Spleen (tissue), 13 donors: Measurements from ENCODE around the gene MORN2. TPM values are rescaled to one million over a fixed set of nuclear protein-coding genes. Genes with fewer than 3 reads are reported as not detected.
A peak's percentile ranks its signal among the peaks of the same experiment; 100 is the strongest.
"Not testable (repeated sequence)": the region's sequence is repeated elsewhere in the genome, so short reads cannot be mapped to it uniquely, and the experiment has no call there.

ENCODE experiments used
- DNase-seq: peaks from one replicate; pipeline ENCODE4 v3.0.0-alpha.2; 2020
- H3K27ac ChIP-seq, 8 donors: fragments of 200-600 bp; sonication (generic) in 7 of 8; 1 replicate in 4 of 8; 2 replicates in 4 of 8; pipeline versions ENCODE4 v1.5.0 to v1.8.0; 2016 to 2021; ENCODE audit warnings: inconsistent platforms in 4 of 8, mild to moderate bottlenecking in 4 of 8, moderate library complexity in 1 of 8
- H3K27me3 ChIP-seq, 7 donors: fragments of 200-600 bp; sonication (generic) in 6 of 7; replicated peaks in 1 of 7; 1 replicate in 4 of 7; 2 replicates in 3 of 7; pipeline versions ENCODE4 v1.5.0 to v1.8.0; 2016 to 2021; ENCODE audit warnings: inconsistent platforms in 3 of 7, mild to moderate bottlenecking in 1 of 7
- H3K36me3 ChIP-seq, 6 donors: fragments of 200-600 bp; sonication (generic) in 5 of 6; 1 replicate in 4 of 6; 2 replicates in 2 of 6; pipeline versions ENCODE4 v1.5.0 to v1.8.0; 2016 to 2021; ENCODE audit warnings: inconsistent platforms in 2 of 6
- H3K4me1 ChIP-seq, 6 donors: fragments of 200-600 bp; sonication (generic) in 5 of 6; 1 replicate in 3 of 6; 2 replicates in 3 of 6; pipeline versions ENCODE4 v1.5.0 to v1.8.0; 2016 to 2021; ENCODE audit warnings: inconsistent platforms in 3 of 6
- H3K4me3 ChIP-seq, 8 donors: fragments of 200-600 bp; sonication (generic) in 7 of 8; 1 replicate in 4 of 8; 2 replicates in 4 of 8; pipeline versions ENCODE4 v1.5.0 to v1.8.0; 2016 to 2021; ENCODE audit warnings: inconsistent platforms in 4 of 8, mild to moderate bottlenecking in 4 of 8, moderate library complexity in 2 of 8
- H3K9me3 ChIP-seq, 8 donors: fragments of 200-600 bp; sonication (generic) in 7 of 8; 1 replicate in 4 of 8; 2 replicates in 4 of 8; pipeline versions ENCODE4 v1.5.0 to v1.8.0; 2016 to 2021; ENCODE audit warnings: inconsistent platforms in 4 of 8
- CTCF ChIP-seq, 11 experiments: fragments of 200-600 bp in 7 of 11; fragments of 450-650 bp in 4 of 11; sonication (generic) in 4 of 11; IDR thresholded peaks in 8 of 11; conservative IDR thresholded peaks in 3 of 11; 1 replicate in 7 of 11; 2 replicates in 4 of 11; pipeline versions ENCODE4 v1.4.0 to v1.8.0; 2016 to 2021; ENCODE audit warnings: antibody characterized with exemption in 11 of 11, inconsistent platforms in 4 of 11, mild to moderate bottlenecking in 1 of 11
- POLR2A ChIP-seq, 3 donors: fragments of 450-650 bp; IDR thresholded peaks; one replicate each; pipeline ENCODE4 v1.5.1; 2017; ENCODE audit warnings: antibody characterized with exemption in 3 of 3, mild to moderate bottlenecking in 1 of 3
- POLR2AphosphoS5 ChIP-seq, 3 donors: sonication (generic); formaldehyde crosslinking; IDR thresholded peaks; one replicate each; pipeline ENCODE4 v1.5.1; 2017; ENCODE audit warnings: antibody characterized with exemption in 3 of 3
- WGBS, 5 donors: extraction: QIAGEN DNeasy Blood & Tissue Kit in 3 of 5; methylation state at CpG; one replicate each; pipeline versions ENCODE4 v1.1.5 to v1.1.7; 2013 to 2018; 5-methylcytosine and 5-hydroxymethylcytosine counted together
- intact Hi-C: fragments of 100-400 bp; cut with DNase I; formaldehyde crosslinking; loops from one replicate; pipeline ENCODE4 v1.15.0; 2023; ENCODE audit warnings: low total_unique reads
- long read RNA-seq, 2 donors: transcript quantifications; one replicate each; lab custom pipeline, GENCODE V29; 2026
- polyA plus RNA-seq, 3 donors: library from polyadenylated mRNA; stranded (reverse); fragments of 200-250 nt; gene quantifications; one replicate each; pipeline ENCODE4 v1.2.1, GENCODE V29; 2013
- total RNA-seq, 7 donors: library from RNA; depleted of rRNA in 3 of 7; stranded (reverse); fragments of >200 nt in 3 of 7; fragmentation: NEBNext Ultra II Directional in 4 of 7; extraction: Animal tissue kit (Norgen Biotek cat#: 25700) in 4 of 7; gene quantifications; one replicate each; pipeline versions ENCODE4 v1.1.0 to v1.2.1, GENCODE V29; 2016 to 2021
- donor health status: healthy with polysubstance abuse.
- donor health status: DM: no; HTN: no; CAD: no; lungs with moderate emphysema.
- donor health status: DM: no; HTN: no; CAD: no.
- donor health status: Bipolar disorder and iron deficiency.
- donor health status: healthy.
- donor health status: DM: no; HTN: no; CAD: no.
- donor health status: DM: yes; HTN: yes; CAD: no.

MORN2 gene
- total RNA-seq (1 to 10 TPM; 2.4 to 8.3 (median 5.4) TPM), polyA plus RNA-seq (10 to 100 TPM in 2 of 3 donors, 1 to 10 TPM in 1; 8.9 to 12.2 (median 10.5) TPM)
- long read RNA-seq, donor 1, transcript MORN2-201 (5 exons, 739 nt): major isoform, 11 of 11 reads
- long read RNA-seq, donor 1, partial matches to known transcripts: 0 of 11 reads
- long read RNA-seq, donor 1, other reads (novel, unspliced or antisense): 0 of 11 reads
- long read RNA-seq, donor 2, transcript MORN2-201 (5 exons, 739 nt): major isoform, 11 of 11 reads
- long read RNA-seq, donor 2, partial matches to known transcripts: 0 of 11 reads
- long read RNA-seq, donor 2, other reads (novel, unspliced or antisense): 0 of 11 reads

GRCh38 chr2:38875576-38876367 is at the start of gene MORN2, which contains the start of gene DHX57:
Gene MORN2 (plus strand): TSS chr2:38875976.
Gene DHX57 (minus strand): TSS chr2:38875934. CDS start chr2:38868405, 7,529 bp downstream.
- TF ChIP-seq CTCF (IDR thresholded peaks at IDR 0.05 in 8 of 11, conservative IDR thresholded peaks at IDR 0.05 in 3 of 11): no peak
- TF ChIP-seq POLR2AphosphoS5 (IDR thresholded peaks at IDR 0.05): peak; percentile 76 to 85 (median 83)
- peak; percentile 96 for DNase-seq
- peaks cover 0 to 24% (median 20%) of the 10 kb centered on the region in 8 donors for H3K9me3 ChIP-seq
- intact Hi-C loops: no loop called here
- peak within 1 kb of the TSS; percentile 16 to 83 (median 64) for H3K27ac ChIP-seq
- peaks cover 7 to 30% (median 18%) of the 10 kb centered on the region in 6 donors for H3K4me1 ChIP-seq
- no peaks in the 10 kb centered on the region for H3K27me3 ChIP-seq
- 0 to 4% (median 1%) methylated on average over 17 to 52 of the region's 52 CpGs for WGBS, 5 donors
- H3K4me3 ChIP-seq: peak within 1 kb of the TSS; percentile 71 to 98 (median 88)
- H3K36me3 ChIP-seq: no peaks in the 10 kb centered on the region

GRCh38 chr2:38827539-38828145 is 48.1 kb upstream of the MORN2 start:
- H3K36me3 ChIP-seq: peaks cover 4 to 84% (median 39%) of the 10 kb centered on the region in 6 donors
- H3K27ac ChIP-seq: peak overlapping the region in 2 of 8 donors; percentile 34 to 55
- H3K27me3 ChIP-seq, intact Hi-C loops, DNase-seq, H3K4me3 ChIP-seq, H3K9me3 ChIP-seq: not testable (repeated sequence)
- peaks cover 0 to 14% (median 0%) of the 10 kb centered on the region in 6 donors for H3K4me1 ChIP-seq
- WGBS, 5 donors: 61 to 76% (median 67%) methylated on average over 10 of the region's 10 CpGs

GRCh38 chr2:38828460-38828859 is 47.3 kb upstream of the MORN2 start:
- Histone ChIP-seq H3K4me3 (no peak overlapping the region), H3K9me3 (no peaks in the 10 kb centered on the region), H3K4me1 (peaks cover 0 to 14% (median 0%) of the 10 kb centered on the region in 6 donors), H3K27me3 (no peaks in the 10 kb centered on the region), H3K27ac (no peak overlapping the region), H3K36me3 (peaks cover 3 to 84% (median 33%) of the 10 kb centered on the region in 6 donors)
- TF ChIP-seq POLR2AphosphoS5 (IDR thresholded peaks at IDR 0.05) (no peak), CTCF (IDR thresholded peaks at IDR 0.05 in 8 of 11, conservative IDR thresholded peaks at IDR 0.05 in 3 of 11) (no peak), POLR2A (IDR thresholded peaks at IDR 0.05) (no peak)
- intact Hi-C loops: no loop called here
- DNase-seq: no peak
- WGBS, 5 donors: 73 to 87% (median 83%) methylated on average over 4 of the region's 4 CpGs

- peak overlapping the region in 4 of 8 donors; percentile 22 to 68 (median 52) for H3K27ac ChIP-seq
These were observed 45.8 kb upstream of the MORN2 start for GRCh38 chr2:38829971-38830370.

More at GRCh38 chr2:38829971-38830370, 45.8 kb upstream of the MORN2 start:
- Histone ChIP-seq H3K4me1 (peaks cover 0 to 21% (median under 1%) of the 10 kb centered on the region in 6 donors), H3K9me3 (no peaks in the 10 kb centered on the region), H3K27me3 (no peaks in the 10 kb centered on the region), H3K4me3 (no peak overlapping the region), H3K36me3 (peaks cover 0 to 81% (median 27%) of the 10 kb centered on the region in 6 donors)
- TF ChIP-seq POLR2AphosphoS5 (IDR thresholded peaks at IDR 0.05): no peak
- no peak for TF ChIP-seq POLR2A (IDR thresholded peaks at IDR 0.05)
- no peak for TF ChIP-seq CTCF (IDR thresholded peaks at IDR 0.05 in 8 of 11, conservative IDR thresholded peaks at IDR 0.05 in 3 of 11)
- WGBS, 5 donors: 95 to 100% (median 98%) methylated on average over 1 of the region's 1 CpG
- intact Hi-C loops: no loop called here
- DNase-seq: no peak
